ENCODE measurements around the gene TGFBR3. TPM values are rescaled to one million over a fixed set of nuclear protein-coding genes. Genes with fewer than 3 reads are reported as not detected.

Gene TGFBR3
- total RNA-seq, 1 donor from 2014 or later: 2.5 TPM

DNA sequence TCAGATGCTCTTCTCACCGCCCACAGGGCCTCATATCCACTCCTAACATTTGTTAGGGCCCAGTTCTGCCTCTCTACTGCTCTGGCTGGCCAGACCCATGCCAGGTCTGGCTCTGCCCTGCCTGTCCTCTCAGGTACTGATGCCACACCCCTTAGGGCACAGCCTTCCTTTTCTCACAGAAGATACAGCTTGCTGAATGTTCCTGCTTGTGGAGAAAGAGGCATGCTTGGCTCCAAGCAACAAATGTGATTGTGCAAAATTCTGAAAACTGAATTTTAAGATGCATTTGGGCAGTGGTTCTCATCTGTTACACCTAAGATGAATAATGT is 178.1 kb downstream of the TGFBR3 start:
- FAIRE-seq (no peak), DNase-seq (ENCODE audit: low read depth) (no peak)
- Histone ChIP-seq H3K36me3 (ENCODE audit: insufficient read depth, low read length) (no peaks in the 10 kb centered on the region), H3K4me2 (ENCODE audit: low read length) (no peak overlapping the region), H3K9ac (ENCODE audit: low read length) (no peak overlapping the region), H2AFZ (ENCODE audit: low read depth, low read length) (no peak overlapping the region), H3K79me2 (ENCODE audit: insufficient read depth, low read length) (no peaks in the 10 kb centered on the region), H4K20me1 (ENCODE audit: insufficient read depth, low read length) (no peaks in the 10 kb centered on the region), H3K27me3 (ENCODE audit: insufficient read depth, low read length) (no peaks in the 10 kb centered on the region), H3K27ac (ENCODE audit: low read depth, low read length) (no peak overlapping the region), H3K4me1 (ENCODE audit: insufficient read depth, low read length) (no peaks in the 10 kb centered on the region), H3K9me3 (ENCODE audit: insufficient read depth, low read depth, low read length) (no peaks in the 10 kb centered on the region), H3K4me3 (ENCODE audit: insufficient read depth, low read depth, low read length) (no peak overlapping the region)
- TF ChIP-seq, protein P1, sequence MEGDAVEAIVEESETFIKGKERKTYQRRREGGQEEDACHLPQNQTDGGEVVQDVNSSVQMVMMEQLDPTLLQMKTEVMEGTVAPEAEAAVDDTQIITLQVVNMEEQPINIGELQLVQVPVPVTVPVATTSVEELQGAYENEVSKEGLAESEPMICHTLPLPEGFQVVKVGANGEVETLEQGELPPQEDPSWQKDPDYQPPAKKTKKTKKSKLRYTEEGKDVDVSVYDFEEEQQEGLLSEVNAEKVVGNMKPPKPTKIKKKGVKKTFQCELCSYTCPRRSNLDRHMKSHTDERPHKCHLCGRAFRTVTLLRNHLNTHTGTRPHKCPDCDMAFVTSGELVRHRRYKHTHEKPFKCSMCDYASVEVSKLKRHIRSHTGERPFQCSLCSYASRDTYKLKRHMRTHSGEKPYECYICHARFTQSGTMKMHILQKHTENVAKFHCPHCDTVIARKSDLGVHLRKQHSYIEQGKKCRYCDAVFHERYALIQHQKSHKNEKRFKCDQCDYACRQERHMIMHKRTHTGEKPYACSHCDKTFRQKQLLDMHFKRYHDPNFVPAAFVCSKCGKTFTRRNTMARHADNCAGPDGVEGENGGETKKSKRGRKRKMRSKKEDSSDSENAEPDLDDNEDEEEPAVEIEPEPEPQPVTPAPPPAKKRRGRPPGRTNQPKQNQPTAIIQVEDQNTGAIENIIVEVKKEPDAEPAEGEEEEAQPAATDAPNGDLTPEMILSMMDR (IDR thresholded peaks at IDR 0.05; ENCODE audit: insufficient read depth, low read depth, low read length): no peak
- no peak for TF ChIP-seq EZH2 (IDR thresholded peaks at IDR 0.05; ENCODE audit: insufficient read depth, low read length)
- Mint-ChIP-seq H3K9me3 (ENCODE audit: unreplicated experiment) (no peaks in the 10 kb centered on the region), H3K36me3 (ENCODE audit: low read depth, unreplicated experiment) (peaks cover 2% of the 10 kb centered on the region), H3K4me1 (ENCODE audit: low read depth, unreplicated experiment) (no peaks in the 10 kb centered on the region), H3K4me3 (ENCODE audit: unreplicated experiment) (no peak overlapping the region), H3K27ac (ENCODE audit: unreplicated experiment) (no peak overlapping the region), H3K27me3 (ENCODE audit: low read depth, unreplicated experiment) (peaks cover 6% of the 10 kb centered on the region)

DNA sequence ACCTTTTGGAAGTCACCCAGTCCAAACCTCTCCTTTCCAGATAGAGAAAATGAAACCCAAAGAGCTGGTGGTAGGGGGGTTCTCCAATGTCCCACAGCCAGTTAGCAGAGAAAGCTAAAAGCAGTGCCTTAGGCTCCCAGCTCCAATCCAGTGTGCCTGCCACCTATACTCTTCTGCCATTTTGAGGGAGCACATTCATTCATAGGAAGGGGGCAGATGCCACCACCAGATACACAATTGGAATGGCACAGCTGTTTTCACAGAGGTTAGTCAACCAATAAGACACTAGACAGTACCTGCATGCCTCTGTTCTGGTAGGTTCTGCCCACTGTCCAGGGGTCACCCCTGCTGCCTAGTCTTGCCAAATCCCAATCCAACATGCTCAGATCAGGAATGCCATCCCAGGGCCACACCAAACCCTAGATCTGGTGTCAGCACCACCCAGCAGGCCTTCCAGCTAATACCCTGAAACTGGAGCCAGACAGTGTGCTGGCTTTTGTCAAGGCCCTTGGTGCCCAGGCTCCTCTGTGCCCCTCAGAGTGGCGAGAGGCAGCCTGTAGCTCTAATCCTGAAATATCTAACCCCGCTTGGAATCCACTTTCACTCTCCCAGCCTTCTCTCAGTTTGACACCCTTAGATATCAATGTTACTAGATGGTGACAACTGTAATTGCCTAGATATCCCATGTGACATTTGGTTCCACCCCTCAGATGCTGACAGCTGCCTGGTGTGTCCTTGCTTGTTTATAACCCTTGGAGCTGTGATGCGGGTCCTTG is 178.6 kb downstream of the TGFBR3 start:
- no peak overlapping the region for H3K4me3 ChIP-seq (ENCODE audit: insufficient read depth, low read depth, low read length)
- DNase-seq (ENCODE audit: low read depth) (no peak), FAIRE-seq (no peak)
- no peak for TF ChIP-seq EZH2 (IDR thresholded peaks at IDR 0.05; ENCODE audit: insufficient read depth, low read length)
- TF ChIP-seq, protein P1 (IDR thresholded peaks at IDR 0.05; ENCODE audit: insufficient read depth, low read depth, low read length): no peak
- H3K9ac ChIP-seq (ENCODE audit: low read length): no peak overlapping the region
- Mint-ChIP-seq H3K27ac (ENCODE audit: unreplicated experiment) (no peak overlapping the region), H3K36me3 (ENCODE audit: low read depth, unreplicated experiment) (peaks cover 2% of the 10 kb centered on the region), H3K27me3 (ENCODE audit: low read depth, unreplicated experiment) (peaks cover 6% of the 10 kb centered on the region), H3K4me3 (ENCODE audit: unreplicated experiment) (no peak overlapping the region), H3K9me3 (ENCODE audit: unreplicated experiment) (no peaks in the 10 kb centered on the region), H3K4me1 (ENCODE audit: low read depth, unreplicated experiment) (no peaks in the 10 kb centered on the region)
- no peak overlapping the region for H3K4me2 ChIP-seq (ENCODE audit: low read length)
- H3K4me1 ChIP-seq (ENCODE audit: insufficient read depth, low read length): no peaks in the 10 kb centered on the region
- H3K27ac ChIP-seq (ENCODE audit: low read depth, low read length): no peak overlapping the region
- no peaks in the 10 kb centered on the region for H3K36me3 ChIP-seq (ENCODE audit: insufficient read depth, low read length)
- H2AFZ ChIP-seq (ENCODE audit: low read depth, low read length): no peak overlapping the region
- no peaks in the 10 kb centered on the region for H4K20me1 ChIP-seq (ENCODE audit: insufficient read depth, low read length)
- H3K79me2 ChIP-seq (ENCODE audit: insufficient read depth, low read length): no peaks in the 10 kb centered on the region
- no peaks in the 10 kb centered on the region for H3K9me3 ChIP-seq (ENCODE audit: insufficient read depth, low read depth, low read length)
- no peaks in the 10 kb centered on the region for H3K27me3 ChIP-seq (ENCODE audit: insufficient read depth, low read length)

Data from astrocyte (in vitro differentiated cells and primary cell).